ENCODE results near the gene LYRM4.

The LYRM4 gene

GRCh38 chr6:5072440-5072839, 188.3 kb downstream of the LYRM4 start:
- Histone ChIP-seq H3K4me3 (ENCODE audit: low read depth, low read length) (no peak overlapping the region), H3K9me3 (ENCODE audit: control insufficient read depth, insufficient read depth, low read depth, low read length) (no peaks in the 10 kb centered on the region), H3K27ac (ENCODE audit: extremely low read depth, low read depth, low read length) (no peak overlapping the region), H3K4me1 (ENCODE audit: control insufficient read depth, insufficient read depth, low read length) (no peaks in the 10 kb centered on the region), H3K36me3 (ENCODE audit: control insufficient read depth in 2 of 2, insufficient read depth in 1 of 2, low read length in 2 of 2) (no peaks in the 10 kb centered on the region)
- ChIA-PET POLR2A (no interaction called here), CTCF (interaction anchor here (0.7 kb wide), 1 partner anchor 291 kb away, joined by 3 read pairs; no protein-coding TSS in a partner anchor)
- no peak for TF ChIP-seq KLF17 (tag by site-specific recombination; IDR thresholded peaks at IDR 0.05)
- no peak for TF ChIP-seq ZNF629 (tag by site-specific recombination; IDR thresholded peaks at IDR 0.05)
- no peak for TF ChIP-seq INSM2 (tag by site-specific recombination; IDR thresholded peaks at IDR 0.05)
- TF ChIP-seq TRIM28 (IDR thresholded peaks at IDR 0.05; ENCODE audit: borderline replicate concordance, low read length): no peak
- TF ChIP-seq ZEB2 (tag by site-specific recombination; IDR thresholded peaks at IDR 0.05): no peak
- no peak for TF ChIP-seq BCL11B (tag by site-specific recombination; IDR thresholded peaks at IDR 0.05; ENCODE audit: low read depth)

- Histone ChIP-seq H3K4me1 (ENCODE audit: control insufficient read depth, insufficient read depth, low read length) (no peaks in the 10 kb centered on the region), H3K4me3 (ENCODE audit: low read depth, low read length) (no peak overlapping the region), H3K9me3 (ENCODE audit: control insufficient read depth, insufficient read depth, low read depth, low read length) (no peaks in the 10 kb centered on the region), H3K36me3 (ENCODE audit: control insufficient read depth in 2 of 2, insufficient read depth in 1 of 2, low read length in 2 of 2) (no peaks in the 10 kb centered on the region), H3K27ac (ENCODE audit: extremely low read depth, low read depth, low read length) (no peak overlapping the region)
- CTCF ChIA-PET: interaction anchor here (2.6 kb wide), 1 partner anchor 14 kb away, joined by 7 read pairs; no protein-coding TSS in a partner anchor
- POLR2A ChIA-PET: no interaction called here
- TF ChIP-seq ZEB2 (tag by site-specific recombination; IDR thresholded peaks at IDR 0.05) (no peak), ZNF169 (tag by site-specific recombination; IDR thresholded peaks at IDR 0.05) (no peak), MYNN (tag by site-specific recombination; IDR thresholded peaks at IDR 0.05; ENCODE audit: borderline replicate concordance) (no peak), ZNF571 (tag by site-specific recombination; IDR thresholded peaks at IDR 0.05) (no peak), GFI1B (tag by site-specific recombination; IDR thresholded peaks at IDR 0.05) (no peak), TSHZ1 (tag by site-specific recombination; IDR thresholded peaks at IDR 0.05; ENCODE audit: borderline replicate concordance) (no peak), GLI4 (tag by site-specific recombination; IDR thresholded peaks at IDR 0.05) (no peak), KLF9 (tag by site-specific recombination; IDR thresholded peaks at IDR 0.05; ENCODE audit: low read depth) (no peak), ZNF660 (tag by site-specific recombination; IDR thresholded peaks at IDR 0.05) (no peak), ZNF624 (tag by site-specific recombination; IDR thresholded peaks at IDR 0.05) (no peak), ZNF391 (tag by site-specific recombination; IDR thresholded peaks at IDR 0.05; ENCODE audit: borderline replicate concordance, low read depth) (no peak), TRIM28 (IDR thresholded peaks at IDR 0.05; ENCODE audit: borderline replicate concordance, low read length) (no peak), ZFP3 (tag by site-specific recombination; IDR thresholded peaks at IDR 0.05; ENCODE audit: low read depth) (no peak), REST (tag by site-specific recombination; IDR thresholded peaks at IDR 0.05) (no peak)
These were observed 189.5 kb downstream of the LYRM4 start for GRCh38 chr6:5071216-5071615.

Measured in HEK293 (cell line).